ENCODE measurements around the gene ZNF846. TPM values are rescaled to one million over a fixed set of nuclear protein-coding genes. Genes with fewer than 3 reads are reported as not detected.

Gene ZNF846
- total and polyA plus RNA-seq, 9 of the 15 experiments (the other 6 are each of a cell fraction or from before 2014, with no cell fraction given), result 4.1 to 8.7 (median 7.8) TPM

DNA sequence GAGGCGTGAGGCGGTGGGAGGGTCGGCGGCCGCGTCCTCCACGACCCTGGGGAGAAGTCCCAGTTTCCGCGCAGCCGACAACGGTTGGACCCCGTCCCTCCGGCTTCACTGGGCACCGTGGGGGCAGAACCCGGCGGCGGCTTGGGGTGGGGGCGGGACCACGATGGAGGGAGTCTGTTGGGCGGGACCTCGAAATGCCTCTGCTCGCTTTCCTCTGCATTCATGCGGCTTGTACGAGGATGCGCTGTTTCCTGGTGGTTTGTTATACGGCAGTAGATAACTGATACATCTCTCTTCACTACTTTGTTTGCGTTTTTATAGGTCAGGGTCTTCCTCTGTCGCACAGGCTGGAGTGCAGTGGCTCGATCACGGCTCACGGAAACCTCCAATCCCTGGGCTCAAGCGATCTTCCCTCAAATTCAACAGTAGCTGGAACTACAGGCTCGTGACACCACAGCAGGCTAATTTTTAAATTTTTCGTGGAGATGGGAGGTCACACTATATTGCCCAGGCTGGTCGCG is 24.6 kb upstream of the ZNF846 start (continued):
- TF ChIP-seq, protein P1, sequence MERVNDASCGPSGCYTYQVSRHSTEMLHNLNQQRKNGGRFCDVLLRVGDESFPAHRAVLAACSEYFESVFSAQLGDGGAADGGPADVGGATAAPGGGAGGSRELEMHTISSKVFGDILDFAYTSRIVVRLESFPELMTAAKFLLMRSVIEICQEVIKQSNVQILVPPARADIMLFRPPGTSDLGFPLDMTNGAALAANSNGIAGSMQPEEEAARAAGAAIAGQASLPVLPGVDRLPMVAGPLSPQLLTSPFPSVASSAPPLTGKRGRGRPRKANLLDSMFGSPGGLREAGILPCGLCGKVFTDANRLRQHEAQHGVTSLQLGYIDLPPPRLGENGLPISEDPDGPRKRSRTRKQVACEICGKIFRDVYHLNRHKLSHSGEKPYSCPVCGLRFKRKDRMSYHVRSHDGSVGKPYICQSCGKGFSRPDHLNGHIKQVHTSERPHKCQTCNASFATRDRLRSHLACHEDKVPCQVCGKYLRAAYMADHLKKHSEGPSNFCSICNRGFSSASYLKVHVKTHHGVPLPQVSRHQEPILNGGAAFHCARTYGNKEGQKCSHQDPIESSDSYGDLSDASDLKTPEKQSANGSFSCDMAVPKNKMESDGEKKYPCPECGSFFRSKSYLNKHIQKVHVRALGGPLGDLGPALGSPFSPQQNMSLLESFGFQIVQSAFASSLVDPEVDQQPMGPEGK (CRISPR knock-in tag; IDR thresholded peaks at IDR 0.05; ENCODE audit: borderline replicate concordance), result no peak
- no peak for TF ChIP-seq ZNF263 (CRISPR knock-in tag; IDR thresholded peaks at IDR 0.05; ENCODE audit: borderline replicate concordance)
- 0 out of 4 replicates have a peak, but pooled peaks of 1 of the 2 experiments have one; percentile 28 for TF ChIP-seq KDM1A (IDR thresholded peaks at IDR 0.05)
- TF ChIP-seq, protein P2, sequence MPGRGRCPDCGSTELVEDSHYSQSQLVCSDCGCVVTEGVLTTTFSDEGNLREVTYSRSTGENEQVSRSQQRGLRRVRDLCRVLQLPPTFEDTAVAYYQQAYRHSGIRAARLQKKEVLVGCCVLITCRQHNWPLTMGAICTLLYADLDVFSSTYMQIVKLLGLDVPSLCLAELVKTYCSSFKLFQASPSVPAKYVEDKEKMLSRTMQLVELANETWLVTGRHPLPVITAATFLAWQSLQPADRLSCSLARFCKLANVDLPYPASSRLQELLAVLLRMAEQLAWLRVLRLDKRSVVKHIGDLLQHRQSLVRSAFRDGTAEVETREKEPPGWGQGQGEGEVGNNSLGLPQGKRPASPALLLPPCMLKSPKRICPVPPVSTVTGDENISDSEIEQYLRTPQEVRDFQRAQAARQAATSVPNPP (IDR thresholded peaks at IDR 0.05; ENCODE audit: borderline replicate concordance, insufficient read depth, insufficient read length), result no peak
- TF ChIP-seq, protein P3, sequence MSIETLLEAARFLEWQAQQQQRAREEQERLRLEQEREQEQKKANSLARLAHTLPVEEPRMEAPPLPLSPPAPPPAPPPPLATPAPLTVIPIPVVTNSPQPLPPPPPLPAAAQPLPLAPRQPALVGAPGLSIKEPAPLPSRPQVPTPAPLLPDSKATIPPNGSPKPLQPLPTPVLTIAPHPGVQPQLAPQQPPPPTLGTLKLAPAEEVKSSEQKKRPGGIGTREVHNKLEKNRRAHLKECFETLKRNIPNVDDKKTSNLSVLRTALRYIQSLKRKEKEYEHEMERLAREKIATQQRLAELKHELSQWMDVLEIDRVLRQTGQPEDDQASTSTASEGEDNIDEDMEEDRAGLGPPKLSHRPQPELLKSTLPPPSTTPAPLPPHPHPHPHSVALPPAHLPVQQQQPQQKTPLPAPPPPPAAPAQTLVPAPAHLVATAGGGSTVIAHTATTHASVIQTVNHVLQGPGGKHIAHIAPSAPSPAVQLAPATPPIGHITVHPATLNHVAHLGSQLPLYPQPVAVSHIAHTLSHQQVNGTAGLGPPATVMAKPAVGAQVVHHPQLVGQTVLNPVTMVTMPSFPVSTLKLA (conservative IDR thresholded peaks at IDR 0.05), result peak; percentile 65 to 70; a peak in 3 of 4 replicates
- TF ChIP-seq, protein P4, sequence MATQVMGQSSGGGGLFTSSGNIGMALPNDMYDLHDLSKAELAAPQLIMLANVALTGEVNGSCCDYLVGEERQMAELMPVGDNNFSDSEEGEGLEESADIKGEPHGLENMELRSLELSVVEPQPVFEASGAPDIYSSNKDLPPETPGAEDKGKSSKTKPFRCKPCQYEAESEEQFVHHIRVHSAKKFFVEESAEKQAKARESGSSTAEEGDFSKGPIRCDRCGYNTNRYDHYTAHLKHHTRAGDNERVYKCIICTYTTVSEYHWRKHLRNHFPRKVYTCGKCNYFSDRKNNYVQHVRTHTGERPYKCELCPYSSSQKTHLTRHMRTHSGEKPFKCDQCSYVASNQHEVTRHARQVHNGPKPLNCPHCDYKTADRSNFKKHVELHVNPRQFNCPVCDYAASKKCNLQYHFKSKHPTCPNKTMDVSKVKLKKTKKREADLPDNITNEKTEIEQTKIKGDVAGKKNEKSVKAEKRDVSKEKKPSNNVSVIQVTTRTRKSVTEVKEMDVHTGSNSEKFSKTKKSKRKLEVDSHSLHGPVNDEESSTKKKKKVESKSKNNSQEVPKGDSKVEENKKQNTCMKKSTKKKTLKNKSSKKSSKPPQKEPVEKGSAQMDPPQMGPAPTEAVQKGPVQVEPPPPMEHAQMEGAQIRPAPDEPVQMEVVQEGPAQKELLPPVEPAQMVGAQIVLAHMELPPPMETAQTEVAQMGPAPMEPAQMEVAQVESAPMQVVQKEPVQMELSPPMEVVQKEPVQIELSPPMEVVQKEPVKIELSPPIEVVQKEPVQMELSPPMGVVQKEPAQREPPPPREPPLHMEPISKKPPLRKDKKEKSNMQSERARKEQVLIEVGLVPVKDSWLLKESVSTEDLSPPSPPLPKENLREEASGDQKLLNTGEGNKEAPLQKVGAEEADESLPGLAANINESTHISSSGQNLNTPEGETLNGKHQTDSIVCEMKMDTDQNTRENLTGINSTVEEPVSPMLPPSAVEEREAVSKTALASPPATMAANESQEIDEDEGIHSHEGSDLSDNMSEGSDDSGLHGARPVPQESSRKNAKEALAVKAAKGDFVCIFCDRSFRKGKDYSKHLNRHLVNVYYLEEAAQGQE (IDR thresholded peaks at IDR 0.05; ENCODE audit: borderline replicate concordance), result no peak
- TF ChIP-seq, protein P4 (CRISPR knock-in tag; IDR thresholded peaks at IDR 0.05; ENCODE audit: low read depth), result no peak
- TF ChIP-seq, protein P5, sequence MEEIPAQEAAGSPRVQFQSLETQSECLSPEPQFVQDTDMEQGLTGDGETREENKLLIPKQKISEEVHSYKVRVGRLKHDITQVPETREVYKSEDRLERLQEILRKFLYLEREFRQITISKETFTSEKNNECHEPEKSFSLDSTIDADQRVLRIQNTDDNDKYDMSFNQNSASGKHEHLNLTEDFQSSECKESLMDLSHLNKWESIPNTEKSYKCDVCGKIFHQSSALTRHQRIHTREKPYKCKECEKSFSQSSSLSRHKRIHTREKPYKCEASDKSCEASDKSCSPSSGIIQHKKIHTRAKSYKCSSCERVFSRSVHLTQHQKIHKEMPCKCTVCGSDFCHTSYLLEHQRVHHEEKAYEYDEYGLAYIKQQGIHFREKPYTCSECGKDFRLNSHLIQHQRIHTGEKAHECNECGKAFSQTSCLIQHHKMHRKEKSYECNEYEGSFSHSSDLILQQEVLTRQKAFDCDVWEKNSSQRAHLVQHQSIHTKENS (CRISPR knock-in tag; IDR thresholded peaks at IDR 0.05), result no peak
- TF ChIP-seq TAF7 (tag; IDR thresholded peaks at IDR 0.05), result no peak
- no peak for TF ChIP-seq SMAD2 (IDR thresholded peaks at IDR 0.05; ENCODE audit: low read depth, low read length)
- TF ChIP-seq ZNF76 (CRISPR knock-in tag; IDR thresholded peaks at IDR 0.05; ENCODE audit: borderline replicate concordance), result no peak
- 0 out of 2 replicates have a peak, but pooled peaks have one; percentile 0 for TF ChIP-seq ELF2 (CRISPR knock-in tag; IDR thresholded peaks at IDR 0.05)
- TF ChIP-seq CBFA2T2 (conservative IDR thresholded peaks at IDR 0.05), result no peak
- no peak for TF ChIP-seq RBM34 (IDR thresholded peaks at IDR 0.05; ENCODE audit: borderline replicate concordance, insufficient read depth, low read length)

Data from K562 (cell line).